ENCODE measurements around the gene SMARCB1. TPM values are rescaled to one million over a fixed set of nuclear protein-coding genes. Genes with fewer than 3 reads are reported as not detected.
A peak's percentile ranks its signal among the peaks of the same experiment; 100 is the strongest.

Gene SMARCB1
- total and polyA plus RNA-seq, 8 donors: 52.4 to 166 (median 138) TPM

DNA sequence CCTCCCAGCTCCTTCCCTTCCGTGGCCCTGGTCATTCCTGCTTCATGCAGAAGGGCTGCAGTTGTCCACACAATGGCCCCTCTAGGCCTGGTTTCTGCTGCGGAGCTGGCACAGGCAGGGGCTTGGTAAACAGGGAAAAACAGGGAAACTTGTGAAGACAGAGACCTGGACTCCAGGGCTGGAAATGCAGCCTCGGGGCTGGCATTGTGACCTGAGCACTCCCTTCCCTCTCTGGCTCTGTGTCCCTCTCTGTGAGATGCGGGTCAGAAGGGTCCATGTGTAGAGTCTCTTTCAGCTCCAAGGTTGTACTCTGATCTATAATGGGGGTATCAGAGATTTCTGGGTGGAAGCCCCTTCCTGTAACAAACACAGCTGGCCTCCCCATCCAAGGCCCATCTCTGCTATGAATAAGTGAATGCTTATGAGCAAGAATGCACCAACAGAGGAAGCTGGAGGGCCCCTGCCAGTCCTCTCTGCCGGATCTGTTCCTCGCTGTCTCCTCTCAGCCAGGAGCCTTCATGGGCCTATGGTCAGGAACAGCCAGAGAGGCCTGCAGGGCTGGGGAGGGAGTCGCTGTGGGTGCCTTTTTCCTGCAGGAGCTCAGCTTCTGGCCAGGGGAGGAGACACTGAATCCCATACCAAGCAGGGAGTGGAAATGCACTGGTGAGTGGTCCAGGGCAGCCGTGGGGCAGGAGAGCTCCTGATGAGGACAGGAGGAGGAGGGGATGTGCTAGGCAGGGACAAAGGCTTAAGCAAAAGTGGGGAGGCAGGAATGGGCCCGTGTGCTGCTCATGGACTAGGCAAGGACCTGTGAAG, 58.7 kb downstream of the SMARCB1 start:
- H3K27me3 ChIP-seq: peaks cover 0 to 7% of the 10 kb centered on the region in 2 donors
- peak in 1 of 4 donors; percentile 35 for DNase-seq
- H3K4me3 ChIP-seq: no peak overlapping the region
- peaks cover 11 to 23% of the 10 kb centered on the region in 2 donors for H3K4me1 ChIP-seq
- intact Hi-C loops (cut with DNase I): loop anchor here in 1 of 2 donors (10.0 kb wide), 1 partner anchor 301 kb away; no protein-coding TSS in a partner anchor
- H3K27ac ChIP-seq: no peak overlapping the region
- TF ChIP-seq, protein P1, sequence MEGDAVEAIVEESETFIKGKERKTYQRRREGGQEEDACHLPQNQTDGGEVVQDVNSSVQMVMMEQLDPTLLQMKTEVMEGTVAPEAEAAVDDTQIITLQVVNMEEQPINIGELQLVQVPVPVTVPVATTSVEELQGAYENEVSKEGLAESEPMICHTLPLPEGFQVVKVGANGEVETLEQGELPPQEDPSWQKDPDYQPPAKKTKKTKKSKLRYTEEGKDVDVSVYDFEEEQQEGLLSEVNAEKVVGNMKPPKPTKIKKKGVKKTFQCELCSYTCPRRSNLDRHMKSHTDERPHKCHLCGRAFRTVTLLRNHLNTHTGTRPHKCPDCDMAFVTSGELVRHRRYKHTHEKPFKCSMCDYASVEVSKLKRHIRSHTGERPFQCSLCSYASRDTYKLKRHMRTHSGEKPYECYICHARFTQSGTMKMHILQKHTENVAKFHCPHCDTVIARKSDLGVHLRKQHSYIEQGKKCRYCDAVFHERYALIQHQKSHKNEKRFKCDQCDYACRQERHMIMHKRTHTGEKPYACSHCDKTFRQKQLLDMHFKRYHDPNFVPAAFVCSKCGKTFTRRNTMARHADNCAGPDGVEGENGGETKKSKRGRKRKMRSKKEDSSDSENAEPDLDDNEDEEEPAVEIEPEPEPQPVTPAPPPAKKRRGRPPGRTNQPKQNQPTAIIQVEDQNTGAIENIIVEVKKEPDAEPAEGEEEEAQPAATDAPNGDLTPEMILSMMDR (IDR thresholded peaks at IDR 0.05): no peak
- H3K36me3 ChIP-seq: no peaks in the 10 kb centered on the region
- ATAC-seq: no peak
- no peaks in the 10 kb centered on the region for H3K9me3 ChIP-seq

DNA sequence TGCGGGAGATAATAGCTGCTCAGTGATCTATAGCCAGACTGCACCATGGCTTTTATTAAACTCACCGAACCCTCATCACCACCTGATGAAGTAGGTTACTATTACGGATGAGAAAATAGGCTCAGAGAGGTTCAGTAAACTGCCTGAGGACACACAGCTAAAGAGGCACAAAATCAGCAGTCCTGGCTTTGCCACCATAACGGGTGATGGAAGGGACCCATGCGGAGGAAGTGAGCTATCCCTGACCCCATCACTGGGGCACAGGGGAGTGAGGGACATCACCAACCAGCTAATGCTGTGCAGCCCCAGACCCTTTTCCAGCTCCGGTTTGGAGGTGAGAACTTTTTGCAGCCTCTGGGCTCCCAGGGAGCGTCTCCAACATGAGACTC, 59.3 kb downstream of the SMARCB1 start:
- H3K36me3 ChIP-seq: no peaks in the 10 kb centered on the region
- H3K27me3 ChIP-seq: peaks cover 0 to 7% of the 10 kb centered on the region in 2 donors
- ATAC-seq: no peak
- TF ChIP-seq, protein P1 (IDR thresholded peaks at IDR 0.05): no peak
- no peaks in the 10 kb centered on the region for H3K9me3 ChIP-seq
- no peak for DNase-seq
- no peak overlapping the region for H3K27ac ChIP-seq
- H3K4me1 ChIP-seq: peaks cover 11 to 23% of the 10 kb centered on the region in 2 donors
- H3K4me3 ChIP-seq: no peak overlapping the region
- intact Hi-C loops (cut with DNase I): loop anchor here in 1 of 2 donors (10.0 kb wide), 1 partner anchor 301 kb away; no protein-coding TSS in a partner anchor

DNA sequence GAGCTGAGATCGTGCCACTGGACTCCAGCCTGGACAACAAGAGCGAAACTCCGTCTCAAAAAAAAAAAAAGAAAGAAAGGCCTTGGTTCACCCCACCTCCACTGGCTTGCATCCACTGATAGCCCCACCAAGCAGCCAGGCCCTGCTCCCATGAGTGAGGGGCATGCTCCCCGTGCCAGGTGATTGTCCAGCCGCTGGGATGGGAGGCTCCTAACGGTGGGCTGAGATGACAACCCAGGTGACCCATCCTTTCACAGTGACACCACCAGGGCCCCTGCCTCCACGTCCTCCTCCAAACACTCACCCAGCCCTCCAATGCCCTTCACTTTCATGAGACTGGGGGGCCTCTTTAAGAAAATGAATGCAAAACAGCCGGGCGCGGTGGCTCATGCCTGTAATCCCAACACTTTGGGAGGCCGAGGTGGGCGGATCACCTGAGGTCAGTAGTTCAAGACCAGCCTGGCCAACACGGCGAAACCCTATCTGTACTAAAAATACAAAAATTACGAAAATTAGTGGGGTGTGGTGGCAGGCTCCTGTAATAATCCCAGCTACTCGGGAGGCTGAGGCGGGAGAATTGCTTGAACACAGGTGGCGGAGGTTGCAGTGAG, 60.6 kb downstream of the SMARCB1 start:
- DNase-seq (peak in 1 of 4 donors; percentile 43), ATAC-seq (no peak)
- intact Hi-C loops (cut with DNase I): loop anchor here in 1 of 2 donors (10.0 kb wide), 1 partner anchor 303 kb away; no protein-coding TSS in a partner anchor
- Histone ChIP-seq H3K4me3 (no peak overlapping the region), H3K9me3 (no peaks in the 10 kb centered on the region), H3K36me3 (no peaks in the 10 kb centered on the region), H3K27me3 (peaks cover 0 to 7% of the 10 kb centered on the region in 2 donors), H3K4me1 (peaks cover 11 to 23% of the 10 kb centered on the region in 2 donors), H3K27ac (no peak overlapping the region)
- TF ChIP-seq, protein P1 (IDR thresholded peaks at IDR 0.05): no peak

DNA sequence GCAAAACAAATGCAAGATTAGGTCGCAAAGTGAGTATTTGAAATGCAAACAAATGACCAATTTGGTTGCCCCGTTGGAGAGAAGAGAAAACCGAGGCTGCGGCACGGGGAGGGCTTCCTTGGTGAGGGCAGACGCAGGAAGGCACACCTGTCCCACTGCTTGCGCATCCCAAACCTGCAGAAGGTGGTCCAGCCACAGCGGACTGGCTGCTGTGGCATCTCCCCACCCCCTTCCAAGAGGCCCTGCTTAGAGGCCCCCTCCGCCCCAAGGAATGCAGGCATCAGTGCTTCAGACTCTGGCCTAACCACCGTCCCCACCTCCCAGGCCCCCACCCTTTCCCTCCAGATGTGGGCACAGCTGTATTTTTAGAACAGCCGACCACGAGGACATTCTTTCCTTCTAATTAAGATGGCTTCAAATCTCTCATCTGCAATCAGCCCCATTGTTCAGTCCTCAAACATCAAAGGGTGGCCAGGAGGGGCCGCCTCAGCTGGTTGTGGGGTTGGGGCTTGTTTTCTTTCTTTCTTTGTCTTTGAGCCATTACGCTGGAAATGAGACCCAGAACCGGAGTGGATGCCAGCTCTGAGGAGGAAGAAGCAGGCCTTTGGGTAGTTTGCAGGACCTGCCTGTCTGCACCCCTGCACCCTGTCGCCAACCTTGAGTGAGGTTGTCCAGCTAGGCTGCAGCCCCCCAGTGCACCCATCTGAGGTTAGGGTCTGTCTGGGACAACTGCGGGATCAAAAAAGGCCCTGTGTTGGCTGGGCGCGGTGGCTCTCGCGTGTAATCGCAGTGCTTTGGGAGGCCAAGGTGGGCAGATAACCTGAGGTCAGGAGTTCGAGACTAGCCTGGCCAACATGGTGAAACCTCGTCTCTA, 61.5 kb downstream of the SMARCB1 start:
- TF ChIP-seq, protein P1 (IDR thresholded peaks at IDR 0.05): no peak
- Histone ChIP-seq H3K4me3 (no peak overlapping the region), H3K27ac (no peak overlapping the region), H3K27me3 (peaks cover 0 to 7% of the 10 kb centered on the region in 2 donors), H3K36me3 (no peaks in the 10 kb centered on the region), H3K9me3 (no peaks in the 10 kb centered on the region), H3K4me1 (peaks cover 11 to 23% of the 10 kb centered on the region in 2 donors)
- intact Hi-C loops (cut with DNase I): loop anchor here in 1 of 2 donors (10.0 kb wide), 1 partner anchor 303 kb away; no protein-coding TSS in a partner anchor
- ATAC-seq: no peak
- DNase-seq: peak in 1 of 4 donors; percentile 57
